ENCODE measurements around the gene UXS1.

DNA sequence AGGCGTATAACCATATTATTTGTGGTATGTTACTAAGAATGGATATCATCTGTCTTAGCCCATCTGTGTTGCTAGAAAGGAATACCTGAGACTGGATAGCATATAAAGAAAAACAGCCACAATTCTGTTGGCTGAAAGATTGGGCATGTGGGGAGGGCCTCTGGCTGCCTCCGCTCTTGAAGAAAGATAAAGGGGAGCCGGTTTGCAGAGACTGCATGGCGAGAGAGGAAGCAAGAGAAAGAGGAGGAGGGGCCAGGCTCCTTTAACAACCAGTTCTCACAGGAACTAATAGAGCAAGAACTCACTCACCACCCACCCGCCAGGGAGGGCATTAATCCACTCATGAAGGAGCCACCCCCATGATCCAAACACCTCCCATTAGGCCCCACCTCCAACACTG lies 29.2 kb upstream of the UXS1 start:
- TF ChIP-seq, protein P1, sequence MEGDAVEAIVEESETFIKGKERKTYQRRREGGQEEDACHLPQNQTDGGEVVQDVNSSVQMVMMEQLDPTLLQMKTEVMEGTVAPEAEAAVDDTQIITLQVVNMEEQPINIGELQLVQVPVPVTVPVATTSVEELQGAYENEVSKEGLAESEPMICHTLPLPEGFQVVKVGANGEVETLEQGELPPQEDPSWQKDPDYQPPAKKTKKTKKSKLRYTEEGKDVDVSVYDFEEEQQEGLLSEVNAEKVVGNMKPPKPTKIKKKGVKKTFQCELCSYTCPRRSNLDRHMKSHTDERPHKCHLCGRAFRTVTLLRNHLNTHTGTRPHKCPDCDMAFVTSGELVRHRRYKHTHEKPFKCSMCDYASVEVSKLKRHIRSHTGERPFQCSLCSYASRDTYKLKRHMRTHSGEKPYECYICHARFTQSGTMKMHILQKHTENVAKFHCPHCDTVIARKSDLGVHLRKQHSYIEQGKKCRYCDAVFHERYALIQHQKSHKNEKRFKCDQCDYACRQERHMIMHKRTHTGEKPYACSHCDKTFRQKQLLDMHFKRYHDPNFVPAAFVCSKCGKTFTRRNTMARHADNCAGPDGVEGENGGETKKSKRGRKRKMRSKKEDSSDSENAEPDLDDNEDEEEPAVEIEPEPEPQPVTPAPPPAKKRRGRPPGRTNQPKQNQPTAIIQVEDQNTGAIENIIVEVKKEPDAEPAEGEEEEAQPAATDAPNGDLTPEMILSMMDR (IDR thresholded peaks at IDR 0.05) = no peak
- TF ChIP-seq EZH2phosphoT487 (IDR thresholded peaks at IDR 0.05) (no peak), EZH2 (IDR thresholded peaks at IDR 0.05) (no peak)

Data from neural progenitor cell (in vitro differentiated cells).